Measurements from ENCODE around the gene TBCD. TPM values are rescaled to one million over a fixed set of nuclear protein-coding genes. Genes with fewer than 3 reads are reported as not detected.

The TBCD gene
- total RNA-seq, 1 experiment from 2014 or later, result 129 TPM

DNA sequence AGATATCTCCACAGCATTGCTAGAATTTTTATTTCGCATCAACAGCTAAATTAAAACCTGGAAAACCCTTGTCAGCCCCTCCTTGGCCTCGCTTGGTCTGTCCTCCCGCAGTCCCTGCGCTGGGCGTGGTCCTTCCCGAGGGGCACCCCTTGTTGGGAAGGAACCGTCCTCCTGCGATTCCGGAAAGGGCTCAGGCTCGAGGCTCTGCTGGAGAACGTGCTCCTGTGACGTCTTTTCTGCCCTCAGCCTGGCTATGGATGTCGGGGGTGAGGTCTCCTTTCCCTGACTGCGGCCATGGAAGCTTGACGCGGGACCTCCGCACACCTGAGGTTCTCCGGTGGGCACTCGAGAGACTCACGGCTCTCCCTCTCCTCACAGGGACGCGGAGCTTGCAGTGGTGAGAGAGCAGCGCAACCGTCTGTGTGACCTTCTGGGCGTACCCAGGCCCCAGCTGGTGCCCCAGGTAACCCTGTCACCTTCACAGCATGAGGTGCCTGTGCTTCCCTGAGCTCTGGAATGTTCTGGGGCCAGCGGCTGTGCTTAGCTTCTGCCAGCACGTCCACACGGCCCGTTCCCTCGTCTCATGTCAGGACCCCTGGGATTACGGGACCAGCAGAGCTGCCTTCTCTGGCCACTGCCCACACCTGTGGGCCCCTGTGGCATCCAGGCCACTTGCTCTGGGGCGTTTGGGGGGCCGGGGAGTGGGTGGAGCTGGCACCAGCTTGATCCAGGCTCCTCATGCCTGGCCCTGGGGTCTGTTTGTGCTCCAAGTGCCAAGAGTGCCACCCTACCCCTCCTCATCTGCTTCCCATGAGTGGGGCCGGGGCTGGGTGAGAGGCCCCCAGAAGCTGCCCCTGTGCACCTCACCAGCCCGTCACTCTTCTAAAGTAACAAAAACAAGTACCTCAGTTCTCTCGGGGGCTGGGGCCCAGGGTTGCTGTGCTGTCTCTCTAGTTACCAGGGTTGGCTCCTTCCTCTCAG, 189.4 kb downstream of the TBCD start:
- Mint-ChIP-seq H3K36me3 (ENCODE audit: insufficient read depth in 1 of 3, low read depth in 3 of 3) (peaks cover 77 to 98% (median 95%) of the 10 kb centered on the region in 3 experiments), H3K27me3 (ENCODE audit: low read depth) (peaks cover 2% of the 10 kb centered on the region), H3K27ac (peak overlapping the region in 1 of 3 experiments; percentile 83; a peak in 1 of 7 replicates), H3K4me3 (no peak overlapping the region), H3K9me3 (peaks cover 40 to 46% of the 10 kb centered on the region in 2 experiments), H3K4me1 (peaks cover 0 to 2% of the 10 kb centered on the region in 2 experiments; a peak in 1 of 4 replicates)
- Histone ChIP-seq H3K4ac (ENCODE audit: low read depth, low read length) (no peak overlapping the region), H2BK12ac (ENCODE audit: insufficient read length, low read depth, low read length) (no peak overlapping the region), H2BK20ac (ENCODE audit: low read depth, low read length, poor library complexity, severe bottlenecking) (no peak overlapping the region), H4K91ac (ENCODE audit: insufficient read length, low read depth, low read length) (no peak overlapping the region), H3K4me1 (ENCODE audit: insufficient read depth, low read length) (no peaks in the 10 kb centered on the region), H3K23ac (ENCODE audit: insufficient read length, low read depth, low read length) (no peak overlapping the region), H2BK120ac (ENCODE audit: low read depth, low read length, poor library complexity, severe bottlenecking) (no peak overlapping the region), H3K4me2 (ENCODE audit: insufficient read depth, insufficient read length, low read length) (no peak overlapping the region), H4K20me1 (ENCODE audit: control insufficient read depth, insufficient read depth, insufficient read length) (no peaks in the 10 kb centered on the region), H2BK15ac (ENCODE audit: low read depth, low read length) (no peak overlapping the region), H3K79me1 (ENCODE audit: insufficient read depth, low read depth, low read length, poor library complexity, severe bottlenecking) (no peaks in the 10 kb centered on the region), H4K5ac (ENCODE audit: insufficient read length, low read depth, low read length) (no peak overlapping the region), H3K27ac (ENCODE audit: insufficient read length, low read depth, low read length) (no peak overlapping the region), H2AFZ (ENCODE audit: low read length) (no peak overlapping the region), H3K9me3 (ENCODE audit: control insufficient read depth, low read depth, low read length) (peaks cover 39% of the 10 kb centered on the region), H2AK5ac (ENCODE audit: insufficient read length, low read length) (no peak overlapping the region), H3K56ac (ENCODE audit: insufficient read length, low read depth, low read length) (no peak overlapping the region), H4K8ac (replicated peaks; ENCODE audit: insufficient read length, low read depth, low read length) (no peak overlapping the region), H2BK5ac (ENCODE audit: insufficient read length, low read length) (no peak overlapping the region), H3K79me2 (ENCODE audit: insufficient read depth, low read length) (no peaks in the 10 kb centered on the region), H3K18ac (ENCODE audit: insufficient read length, low read depth, low read length) (no peak overlapping the region), H3K9ac (ENCODE audit: extremely low read depth, insufficient read length, low read length) (no peak overlapping the region), H3K14ac (ENCODE audit: insufficient read depth, low read length) (no peak overlapping the region), H3K27me3 (ENCODE audit: insufficient read depth, low read length) (no peaks in the 10 kb centered on the region), H3K23me2 (ENCODE audit: insufficient read length, low read depth, low read length, poor library complexity, severe bottlenecking) (no peaks in the 10 kb centered on the region), H3T11ph (ENCODE audit: low read length) (no peak overlapping the region)
- DNase-seq, result no peak
- TF ChIP-seq, protein P1, sequence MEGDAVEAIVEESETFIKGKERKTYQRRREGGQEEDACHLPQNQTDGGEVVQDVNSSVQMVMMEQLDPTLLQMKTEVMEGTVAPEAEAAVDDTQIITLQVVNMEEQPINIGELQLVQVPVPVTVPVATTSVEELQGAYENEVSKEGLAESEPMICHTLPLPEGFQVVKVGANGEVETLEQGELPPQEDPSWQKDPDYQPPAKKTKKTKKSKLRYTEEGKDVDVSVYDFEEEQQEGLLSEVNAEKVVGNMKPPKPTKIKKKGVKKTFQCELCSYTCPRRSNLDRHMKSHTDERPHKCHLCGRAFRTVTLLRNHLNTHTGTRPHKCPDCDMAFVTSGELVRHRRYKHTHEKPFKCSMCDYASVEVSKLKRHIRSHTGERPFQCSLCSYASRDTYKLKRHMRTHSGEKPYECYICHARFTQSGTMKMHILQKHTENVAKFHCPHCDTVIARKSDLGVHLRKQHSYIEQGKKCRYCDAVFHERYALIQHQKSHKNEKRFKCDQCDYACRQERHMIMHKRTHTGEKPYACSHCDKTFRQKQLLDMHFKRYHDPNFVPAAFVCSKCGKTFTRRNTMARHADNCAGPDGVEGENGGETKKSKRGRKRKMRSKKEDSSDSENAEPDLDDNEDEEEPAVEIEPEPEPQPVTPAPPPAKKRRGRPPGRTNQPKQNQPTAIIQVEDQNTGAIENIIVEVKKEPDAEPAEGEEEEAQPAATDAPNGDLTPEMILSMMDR (conservative IDR thresholded peaks at IDR 0.05), result no peak
- WGBS (ENCODE audit: extremely low coverage, insufficient read length, low lambda C conversion rate), result no CpG with 5 or more reads among the region's 36 CpGs
